IPS-18c (cell line): ENCODE results near the gene EPHB1.
"Not testable (repeated sequence)": the region's sequence is repeated elsewhere in the genome, so short reads cannot be mapped to it uniquely, and the experiment has no call there.

Experiments used
- H3K4me3 ChIP-seq: 2 replicates; pipeline ENCODE4 v1.7.0; 2013; ENCODE audit warnings: low read depth, mild to moderate bottlenecking, low read length, moderate library complexity; ENCODE audit not compliant: insufficient read depth
- H3K9me3 ChIP-seq: one replicate; pipeline ENCODE4 v1.6.1; 2013; ENCODE audit warnings: mild to moderate bottlenecking, low read length, moderate library complexity; ENCODE audit not compliant: control insufficient read depth, insufficient read depth

The EPHB1 gene

GRCh38 chr3:134933997-134934396 lies 138.9 kb downstream of the EPHB1 start:
- H3K4me3 ChIP-seq: no peak overlapping the region
- H3K9me3 ChIP-seq: no peaks in the 10 kb centered on the region

DNA sequence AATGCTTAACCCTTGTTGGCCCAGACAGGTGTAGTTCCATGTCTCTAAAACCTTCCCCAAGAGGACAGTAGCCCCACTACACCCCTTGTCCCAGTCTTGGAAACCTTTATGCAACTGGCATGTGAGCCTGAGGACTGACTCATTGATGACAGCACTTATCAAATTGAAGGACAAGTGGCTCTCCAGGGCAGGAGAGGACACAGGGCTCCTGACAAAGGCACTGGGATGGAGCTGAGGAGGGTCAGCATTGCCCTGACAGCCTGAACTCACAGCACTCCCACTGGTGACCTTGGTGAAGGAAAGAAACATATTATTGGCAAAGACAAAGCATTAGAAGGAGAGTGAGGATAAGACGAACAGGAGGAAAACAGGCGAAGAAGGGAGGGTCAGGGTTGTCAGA lies 139.9 kb downstream of the EPHB1 start:
- no peak overlapping the region for H3K4me3 ChIP-seq
- no peaks in the 10 kb centered on the region for H3K9me3 ChIP-seq

DNA sequence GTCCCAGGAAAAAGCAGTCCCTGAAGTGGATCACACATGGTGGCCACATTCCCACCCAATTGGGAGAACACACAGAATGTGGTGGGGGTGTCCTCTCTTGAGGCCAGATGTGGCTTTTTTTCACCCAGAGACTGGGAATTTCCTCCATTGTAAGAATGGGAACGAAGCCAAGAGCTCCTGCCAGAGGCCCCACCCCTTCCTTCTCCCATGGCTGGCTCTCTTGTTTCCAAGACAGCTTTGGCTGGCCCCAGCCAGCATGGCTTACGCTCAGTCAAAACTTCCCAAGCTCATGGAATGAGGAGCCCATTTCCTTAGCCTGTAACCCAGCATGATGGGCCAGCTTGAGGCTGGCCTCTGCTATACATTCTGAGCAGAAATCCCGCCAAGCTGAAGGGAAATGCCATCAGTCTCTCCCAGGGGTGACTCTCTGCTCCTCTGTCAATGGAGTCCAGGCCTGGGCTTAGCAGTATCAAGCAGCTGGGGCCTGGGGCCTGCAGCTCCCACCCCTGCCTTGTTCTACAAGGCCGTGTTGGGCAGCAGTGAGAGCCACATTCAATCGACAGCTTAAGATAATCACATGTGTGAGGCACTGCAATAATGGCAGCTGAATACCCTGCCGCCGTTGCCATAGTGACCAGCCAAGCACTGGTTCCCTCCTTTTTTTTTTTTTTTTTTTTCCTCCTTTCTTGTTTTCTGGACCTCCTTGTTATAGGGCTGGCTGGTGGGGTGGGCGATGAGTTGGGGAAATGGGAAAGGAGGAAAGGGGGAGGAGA lies 142.4 kb downstream of the EPHB1 start:
- no peak overlapping the region for H3K4me3 ChIP-seq
- no peaks in the 10 kb centered on the region for H3K9me3 ChIP-seq

DNA sequence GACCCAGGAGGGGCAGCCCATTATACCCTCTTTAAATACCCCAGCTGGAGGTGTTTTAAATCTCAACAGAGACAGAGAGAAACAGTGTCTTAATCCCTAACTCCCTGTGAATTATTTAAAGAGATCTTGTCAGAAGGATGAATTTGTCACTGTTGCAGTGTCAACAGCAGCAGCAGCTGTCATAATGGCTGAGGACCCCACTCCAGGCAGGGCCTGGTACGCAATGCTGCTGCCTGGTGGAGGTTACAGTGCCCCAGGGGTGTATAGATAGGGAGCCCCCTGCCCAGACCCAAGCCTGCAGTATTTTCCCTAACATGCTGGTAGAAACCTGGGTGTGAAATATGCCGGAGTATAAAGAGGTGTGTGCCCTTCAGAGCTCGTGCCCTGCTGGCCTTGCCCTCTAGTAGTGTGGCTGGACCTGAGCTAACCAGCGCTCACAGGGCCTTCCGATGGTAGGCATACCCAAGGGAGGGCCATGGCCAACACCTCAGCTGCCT lies 143.0 kb downstream of the EPHB1 start:
- no peak overlapping the region for H3K4me3 ChIP-seq
- H3K9me3 ChIP-seq: no peaks in the 10 kb centered on the region

DNA sequence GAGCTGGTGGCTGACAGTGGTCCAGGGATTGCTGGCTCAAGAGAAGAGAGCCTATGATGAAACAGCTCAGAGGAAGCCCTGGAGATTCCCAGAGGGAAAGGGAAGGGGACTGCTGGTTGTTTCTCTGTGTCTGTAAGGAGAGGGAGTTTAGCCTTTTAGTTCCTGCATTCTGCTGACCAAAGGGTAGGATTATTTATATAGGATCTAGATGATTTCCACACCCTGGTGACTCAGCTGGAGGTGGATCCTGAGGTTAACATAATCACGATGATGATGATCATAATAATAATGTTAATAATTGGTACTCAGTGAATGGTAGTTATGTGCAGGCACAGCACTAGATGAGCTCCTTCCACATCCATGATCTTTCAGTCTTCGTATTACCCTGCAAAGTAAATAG lies 144.9 kb downstream of the EPHB1 start:
- H3K4me3 ChIP-seq: no peak overlapping the region

DNA sequence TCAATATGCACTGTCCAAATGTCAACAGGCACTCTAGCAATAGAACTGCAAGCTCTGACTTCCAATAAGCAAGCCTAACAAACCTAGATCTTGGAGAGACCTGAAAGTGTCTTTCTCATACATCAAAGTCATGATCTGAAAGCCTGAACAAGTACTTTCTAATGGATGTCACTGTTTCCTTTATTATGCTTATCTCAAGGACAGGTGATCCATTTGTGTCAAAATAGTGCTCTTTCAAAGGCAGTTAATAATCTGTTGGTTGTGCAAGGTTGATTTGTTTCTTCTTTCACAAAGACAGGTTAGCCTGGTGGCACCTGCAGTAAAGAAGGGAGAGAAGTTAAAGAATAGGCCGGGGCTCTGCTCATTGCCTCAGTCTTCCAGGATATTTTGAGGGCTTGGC lies 146.8 kb downstream of the EPHB1 start:
- no peaks in the 10 kb centered on the region for H3K9me3 ChIP-seq
- no peak overlapping the region for H3K4me3 ChIP-seq

More for the DNA sequence above, 144.9 kb downstream of the EPHB1 start:
- no peaks in the 10 kb centered on the region for H3K9me3 ChIP-seq

- no peak overlapping the region for H3K4me3 ChIP-seq
- no peaks in the 10 kb centered on the region for H3K9me3 ChIP-seq
Observed at GRCh38 chr3:134944429-134944828, 149.4 kb downstream of the EPHB1 start.

GRCh38 chr3:134949150-134949549 lies 154.1 kb downstream of the EPHB1 start:
- peaks cover 14% of the 10 kb centered on the region for H3K9me3 ChIP-seq

DNA sequence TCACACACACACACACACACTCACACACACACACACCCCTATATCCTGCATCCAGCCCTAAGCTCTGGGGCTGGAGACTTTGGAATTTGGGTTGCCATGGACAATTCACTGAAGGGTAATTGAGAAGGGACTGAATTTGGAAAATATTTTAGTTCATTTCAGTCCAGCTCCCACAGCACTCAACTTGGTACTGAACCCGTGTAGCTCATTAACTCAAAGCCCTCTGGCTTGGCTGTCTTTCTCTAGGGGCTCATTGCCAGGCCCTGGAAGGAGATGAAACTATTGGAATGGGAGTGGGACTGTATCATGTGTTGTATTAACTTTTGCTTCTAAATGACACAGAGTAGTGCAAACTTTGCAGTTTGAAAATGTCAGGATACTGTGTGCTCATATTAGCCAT lies 157.3 kb downstream of the EPHB1 start:
- Histone ChIP-seq H3K9me3 (peaks cover 16% of the 10 kb centered on the region), H3K4me3 (no peak overlapping the region)

More at GRCh38 chr3:134949150-134949549, 154.1 kb downstream of the EPHB1 start:
- H3K4me3 ChIP-seq: no peak overlapping the region

DNA sequence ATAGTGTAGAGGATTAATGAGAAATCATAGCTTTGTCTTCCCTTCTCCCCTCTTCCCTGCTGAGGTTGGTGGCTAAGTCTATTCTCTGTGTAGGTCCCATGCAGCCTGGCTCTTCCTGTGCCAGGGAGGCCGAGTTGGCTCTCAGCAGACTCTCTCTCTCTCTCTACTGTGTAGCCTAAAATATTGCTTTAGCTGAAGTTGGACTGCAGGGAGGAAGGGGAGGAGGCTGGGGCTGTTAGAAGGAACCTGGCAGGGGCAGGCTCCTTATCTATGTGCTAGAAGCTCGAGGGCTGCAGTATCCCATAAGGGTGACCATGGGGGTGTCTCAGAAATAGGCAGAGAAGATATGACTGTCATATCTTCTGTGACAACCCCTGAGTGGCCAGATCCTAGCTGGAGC lies 160.8 kb downstream of the EPHB1 start:
- Histone ChIP-seq H3K4me3 (no peak overlapping the region), H3K9me3 (peaks cover 12% of the 10 kb centered on the region)

- no peak overlapping the region for H3K4me3 ChIP-seq
- H3K9me3 ChIP-seq: peaks cover 7% of the 10 kb centered on the region
Observed at GRCh38 chr3:134956395-134956794, 161.3 kb downstream of the EPHB1 start.

DNA sequence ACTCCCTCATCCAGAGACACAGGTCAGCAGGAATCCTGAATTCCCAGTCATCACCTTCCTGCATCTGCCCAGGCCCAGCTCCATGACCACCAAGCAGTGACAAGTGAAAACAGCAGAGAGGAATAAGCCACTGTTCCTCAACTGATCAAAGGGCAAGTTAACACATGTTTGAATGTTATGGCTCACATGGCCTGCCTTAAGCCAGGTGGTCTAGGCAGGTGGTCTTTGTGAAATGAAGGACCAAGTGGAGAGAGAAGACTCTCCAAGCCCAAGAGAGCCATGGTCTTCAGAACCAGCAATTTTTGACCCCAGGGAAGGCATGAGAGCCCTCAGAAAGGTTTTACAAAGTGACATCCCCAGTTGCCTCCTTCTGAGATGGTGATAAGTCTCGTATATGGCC lies 161.8 kb downstream of the EPHB1 start:
- no peak overlapping the region for H3K4me3 ChIP-seq
- H3K9me3 ChIP-seq: peaks cover 3% of the 10 kb centered on the region

DNA sequence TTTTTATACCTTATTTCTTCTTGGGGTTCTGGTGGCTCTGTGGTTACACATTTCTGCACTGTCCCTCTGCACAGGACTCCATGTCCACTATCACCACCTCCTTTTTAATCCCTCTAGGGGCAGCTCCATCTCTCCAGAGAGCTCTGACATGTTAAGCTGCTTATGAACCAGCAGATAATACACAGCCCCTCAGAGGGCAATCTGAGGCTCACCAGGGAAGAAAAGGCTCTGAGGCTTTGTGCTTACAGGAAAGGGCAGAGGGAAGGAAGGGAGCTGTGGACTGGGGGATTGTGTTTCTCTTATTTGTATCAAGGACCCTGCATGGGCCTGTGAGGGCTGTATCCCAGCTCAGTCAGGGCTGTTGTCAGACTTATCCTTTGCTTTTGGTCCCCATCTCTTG lies 164.5 kb downstream of the EPHB1 start:
- H3K9me3 ChIP-seq: peaks cover 2% of the 10 kb centered on the region
- no peak overlapping the region for H3K4me3 ChIP-seq

- no peak overlapping the region for H3K4me3 ChIP-seq
- no peaks in the 10 kb centered on the region for H3K9me3 ChIP-seq
Observed at GRCh38 chr3:134964226-134964625, 169.2 kb downstream of the EPHB1 start.

DNA sequence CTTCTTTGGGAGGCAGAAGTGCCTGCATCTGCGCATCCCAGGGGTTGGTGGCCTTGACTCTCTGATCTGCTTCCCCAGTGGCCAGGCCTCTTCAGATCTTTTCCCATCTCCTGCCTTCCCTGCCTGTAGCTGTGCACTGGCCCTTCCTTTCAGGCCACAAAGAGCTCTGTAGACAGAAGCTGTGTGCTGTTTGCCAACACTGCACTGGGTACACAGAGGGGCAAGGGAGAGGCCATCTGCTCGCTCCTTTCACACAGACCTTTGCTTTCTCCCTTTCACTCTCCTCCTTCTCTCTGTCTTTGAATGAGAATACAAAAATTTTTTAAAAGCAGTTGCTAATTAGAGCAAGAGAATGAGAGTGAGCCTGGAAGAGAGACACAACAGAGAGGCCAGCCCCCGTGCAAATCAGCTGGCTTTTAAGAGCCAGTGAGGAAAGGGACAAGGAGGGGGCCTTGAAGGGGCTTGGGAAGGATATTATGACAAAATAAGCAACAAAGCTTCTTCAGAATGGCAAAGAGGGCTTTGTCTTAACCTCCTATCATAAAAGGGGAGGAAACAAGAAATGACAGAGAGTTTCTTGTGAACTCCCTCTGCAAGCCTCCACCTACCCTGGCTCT lies 170.9 kb downstream of the EPHB1 start:
- Histone ChIP-seq H3K4me3 (no peak overlapping the region), H3K9me3 (no peaks in the 10 kb centered on the region)

DNA sequence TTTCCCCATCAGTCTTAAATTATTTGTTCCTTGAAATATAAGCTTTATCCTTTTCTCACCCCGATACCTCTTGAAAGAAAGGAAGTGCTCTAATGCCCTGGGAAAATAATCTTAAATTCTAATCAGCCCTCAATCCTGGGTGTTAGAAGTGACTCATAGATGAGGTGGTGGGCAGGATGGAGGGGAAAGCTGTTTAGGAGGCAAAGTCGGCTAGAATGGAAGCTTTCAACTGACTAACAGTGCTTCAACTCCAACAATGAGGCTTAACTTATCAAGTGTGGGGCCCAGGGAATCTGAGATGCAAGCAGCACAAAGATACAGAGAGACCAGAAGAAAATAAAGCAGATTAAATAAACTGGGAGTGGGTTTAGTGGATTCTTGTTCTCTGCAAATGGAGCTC lies 175.8 kb downstream of the EPHB1 start:
- Histone ChIP-seq H3K4me3 (no peak overlapping the region), H3K9me3 (peaks cover 2% of the 10 kb centered on the region)

DNA sequence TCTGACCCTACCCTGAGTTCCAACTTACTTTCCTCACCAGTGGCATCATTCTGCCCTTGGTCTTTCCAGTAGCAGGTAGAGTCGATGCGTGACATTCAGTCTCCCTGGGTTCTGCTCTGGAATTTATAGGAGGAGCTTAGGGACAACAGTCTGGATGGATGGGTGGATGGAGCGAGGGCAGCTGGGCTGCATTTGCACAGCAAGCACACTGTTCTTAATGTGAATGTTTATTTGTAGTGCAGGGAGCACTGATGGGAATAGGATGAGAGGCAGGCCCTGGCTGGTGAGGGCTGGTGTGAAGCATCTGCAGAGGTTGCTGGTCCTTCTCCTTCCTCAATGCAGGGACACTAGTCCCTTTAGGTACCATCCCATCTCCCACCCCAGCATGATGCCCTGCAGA lies 176.2 kb downstream of the EPHB1 start:
- Histone ChIP-seq H3K4me3 (no peak overlapping the region; the same call in 1 of the 2 replicates), H3K9me3 (peaks cover 2% of the 10 kb centered on the region)

- H3K4me3 ChIP-seq: not testable (repeated sequence)
Observed at GRCh38 chr3:134971907-134972306, 176.8 kb downstream of the EPHB1 start.

More at GRCh38 chr3:134971907-134972306, 176.8 kb downstream of the EPHB1 start:
- H3K9me3 ChIP-seq: not testable (repeated sequence)
